H1 (cell line): ENCODE data around the gene CHI3L2.

ENCODE experiments used
- CHD2 ChIP-seq: IDR thresholded peaks from 2 replicates; pipeline ENCODE4 v1.6.1; 2012; ENCODE audit warnings: low read length, improper control_type of control experiment
- CTCF ChIP-seq, 3 experiments: IDR thresholded peaks; 1 replicate in 2 of 3; 2 replicates in 1 of 3; pipeline versions ENCODE4 v1.5.1 to v1.6.1; 2011; ENCODE audit warnings: low read length in 3 of 3, mild to moderate bottlenecking in 3 of 3, inconsistent platforms in 2 of 3, low read depth in 1 of 3, moderate library complexity in 1 of 3; ENCODE audit not compliant: insufficient read depth in 1 of 3; ENCODE audit errors: control extremely low read depth in 1 of 3
- EP300 ChIP-seq, 2 experiments: IDR thresholded peaks; 1 replicate in 1 of 2; 2 replicates in 1 of 2; pipeline ENCODE4 v1.6.1; 2011 to 2012; ENCODE audit warnings: low read depth in 2 of 2, low read length in 2 of 2, mild to moderate bottlenecking in 2 of 2, borderline replicate concordance in 1 of 2, inconsistent platforms in 1 of 2, moderate library complexity in 1 of 2
- EZH2 ChIP-seq: fragments of 200-600 bp; sonication (generic); IDR thresholded peaks from 2 replicates; pipeline ENCODE4 v1.7.1; 2012; ENCODE audit warnings: low read depth, mild to moderate bottlenecking, moderate library complexity, low read length, inconsistent platforms; ENCODE audit not compliant: severe bottlenecking
- JUND ChIP-seq: IDR thresholded peaks from 2 replicates; pipeline ENCODE4 v1.6.1; 2011; ENCODE audit warnings: mild to moderate bottlenecking, improper control_type of control experiment, low read length
- KDM1A ChIP-seq: fragments of 200-600, 300-600 bp; sonication (generic); IDR thresholded peaks from 2 replicates; pipeline ENCODE4 v1.7.1; 2016; ENCODE audit warnings: mild to moderate bottlenecking, low read length, borderline replicate concordance
- NRF1 ChIP-seq: IDR thresholded peaks from 2 replicates; pipeline ENCODE4 v1.6.1; 2011; ENCODE audit warnings: mild to moderate bottlenecking, low read depth, low read length, improper control_type of control experiment
- POLR2A ChIP-seq, 2 experiments: IDR thresholded peaks; 1 replicate in 1 of 2; 2 replicates in 1 of 2; pipeline ENCODE4 v1.6.1; 2011; ENCODE audit warnings: low read depth in 2 of 2, low read length in 2 of 2, mild to moderate bottlenecking in 2 of 2; ENCODE audit errors: control extremely low read depth in 1 of 2
- POLR2AphosphoS5 ChIP-seq: IDR thresholded peaks from 2 replicates; pipeline ENCODE4 v1.6.1; 2011; ENCODE audit warnings: low read depth, low read length
- RAD21 ChIP-seq, 2 experiments: IDR thresholded peaks in 1 of 2; conservative IDR thresholded peaks in 1 of 2; 2 replicates each; pipeline ENCODE4 v1.6.1; 2011; ENCODE audit warnings: low read depth in 2 of 2, low read length in 2 of 2, improper control_type of control experiment in 1 of 2, inconsistent platforms in 1 of 2, mild to moderate bottlenecking in 1 of 2, moderate library complexity in 1 of 2
- TAF1 ChIP-seq: IDR thresholded peaks from 2 replicates; pipeline ENCODE4 v1.6.1; 2011; ENCODE audit warnings: mild to moderate bottlenecking, low read depth, low read length
- TBP ChIP-seq: IDR thresholded peaks from 2 replicates; pipeline ENCODE4 v1.6.1; 2011; ENCODE audit warnings: low read depth, low read length, improper control_type of control experiment
- TEAD4 ChIP-seq: IDR thresholded peaks from 2 replicates; pipeline ENCODE4 v1.6.1; 2012; ENCODE audit warnings: low read depth, low read length, inconsistent platforms, mixed read lengths

- TF ChIP-seq EP300 (IDR thresholded peaks at IDR 0.05; ENCODE audit: borderline replicate concordance in 1 of 2, low read depth in 2 of 2, low read length in 2 of 2): no peak
- no peak for TF ChIP-seq CTCF (IDR thresholded peaks at IDR 0.05; ENCODE audit: control extremely low read depth in 1 of 3, insufficient read depth in 1 of 3, low read depth in 1 of 3, low read length in 3 of 3)
- no peak for TF ChIP-seq JUND
- TF ChIP-seq POLR2A (IDR thresholded peaks at IDR 0.05; ENCODE audit: control extremely low read depth in 1 of 2, low read depth in 2 of 2, low read length in 2 of 2): no peak
- no peak for TF ChIP-seq POLR2AphosphoS5
- no peak for TF ChIP-seq NRF1
- no peak for TF ChIP-seq TBP
- TF ChIP-seq TAF1: no peak
- no peak for TF ChIP-seq KDM1A
- no peak for TF ChIP-seq EZH2
- TF ChIP-seq CHD2: no peak
- TF ChIP-seq TEAD4: no peak
- no peak for TF ChIP-seq RAD21 (IDR thresholded peaks at IDR 0.05 in 1 of 2, conservative IDR thresholded peaks at IDR 0.05 in 1 of 2; ENCODE audit: low read depth in 2 of 2, low read length in 2 of 2)
Measured at GRCh38 chr1:111211921-111212320, 15.6 kb upstream of the CHI3L2 start.
